ENCODE data around the gene CWF19L2. TPM values are rescaled to one million over a fixed set of nuclear protein-coding genes. Genes with fewer than 3 reads are reported as not detected.

The CWF19L2 gene
- total and polyA plus RNA-seq, 10 donors = 7.4 to 35.7 (median 25.7) TPM

DNA sequence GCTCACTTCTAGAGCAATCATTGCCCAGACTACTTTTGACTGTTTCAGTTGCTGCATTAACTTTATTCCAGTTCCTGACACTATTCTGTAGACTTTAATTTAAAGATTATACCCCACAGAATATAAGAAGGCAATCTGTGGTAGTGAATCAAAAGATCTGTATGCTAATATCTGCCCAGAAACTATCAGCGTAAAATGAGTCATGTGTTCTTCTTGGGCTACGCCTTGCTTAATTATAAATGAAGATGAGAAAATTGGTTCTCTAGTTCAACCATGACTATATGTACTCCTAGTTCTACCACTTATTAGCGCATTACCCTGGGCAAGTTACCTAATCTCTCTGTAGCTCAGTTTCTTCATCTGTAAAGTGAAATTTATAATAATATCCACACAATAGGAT lies 128.5 kb downstream of the CWF19L2 start:
- H3K36me3 ChIP-seq = peaks cover 3 to 98% (median 50%) of the 10 kb centered on the region in 6 donors
- TF ChIP-seq, protein P1, sequence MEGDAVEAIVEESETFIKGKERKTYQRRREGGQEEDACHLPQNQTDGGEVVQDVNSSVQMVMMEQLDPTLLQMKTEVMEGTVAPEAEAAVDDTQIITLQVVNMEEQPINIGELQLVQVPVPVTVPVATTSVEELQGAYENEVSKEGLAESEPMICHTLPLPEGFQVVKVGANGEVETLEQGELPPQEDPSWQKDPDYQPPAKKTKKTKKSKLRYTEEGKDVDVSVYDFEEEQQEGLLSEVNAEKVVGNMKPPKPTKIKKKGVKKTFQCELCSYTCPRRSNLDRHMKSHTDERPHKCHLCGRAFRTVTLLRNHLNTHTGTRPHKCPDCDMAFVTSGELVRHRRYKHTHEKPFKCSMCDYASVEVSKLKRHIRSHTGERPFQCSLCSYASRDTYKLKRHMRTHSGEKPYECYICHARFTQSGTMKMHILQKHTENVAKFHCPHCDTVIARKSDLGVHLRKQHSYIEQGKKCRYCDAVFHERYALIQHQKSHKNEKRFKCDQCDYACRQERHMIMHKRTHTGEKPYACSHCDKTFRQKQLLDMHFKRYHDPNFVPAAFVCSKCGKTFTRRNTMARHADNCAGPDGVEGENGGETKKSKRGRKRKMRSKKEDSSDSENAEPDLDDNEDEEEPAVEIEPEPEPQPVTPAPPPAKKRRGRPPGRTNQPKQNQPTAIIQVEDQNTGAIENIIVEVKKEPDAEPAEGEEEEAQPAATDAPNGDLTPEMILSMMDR (IDR thresholded peaks at IDR 0.05 in 8 of 11, conservative IDR thresholded peaks at IDR 0.05 in 3 of 11) = no peak
- TF ChIP-seq POLR2A (IDR thresholded peaks at IDR 0.05) (no peak), POLR2AphosphoS5 (IDR thresholded peaks at IDR 0.05) (no peak)
- H3K4me3 ChIP-seq = no peak overlapping the region
- DNase-seq = no peak
- WGBS, 5 donors = 95 to 100% (median 99%) methylated on average over 3 of the region's 3 CpGs
- H3K4me1 ChIP-seq = no peaks in the 10 kb centered on the region
- H3K9me3 ChIP-seq = no peaks in the 10 kb centered on the region
- no peaks in the 10 kb centered on the region for H3K27me3 ChIP-seq (replicated peaks in 1 of 7)
- H3K27ac ChIP-seq = no peak overlapping the region
- intact Hi-C loops (cut with DNase I; ENCODE audit: low total_unique reads) = no loop called here

DNA sequence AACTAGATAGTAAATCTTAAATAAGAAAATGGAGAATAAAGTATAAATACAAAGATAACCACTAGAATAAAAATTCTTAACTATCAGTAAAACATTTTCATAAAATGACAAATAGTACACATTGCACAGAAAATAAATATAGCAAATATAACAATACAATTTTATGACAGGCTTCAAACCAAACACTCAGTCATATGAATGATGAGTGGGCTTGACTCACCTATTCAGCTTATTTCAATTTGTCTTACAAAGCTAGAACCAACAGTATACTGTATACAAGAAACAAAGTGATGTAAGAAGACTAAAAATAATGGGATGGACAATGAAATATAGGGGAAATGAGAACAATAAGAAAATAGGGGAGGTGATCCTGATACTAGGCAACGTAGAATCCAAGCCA lies 141.2 kb downstream of the CWF19L2 start:
- TF ChIP-seq POLR2A (IDR thresholded peaks at IDR 0.05) (no peak), POLR2AphosphoS5 (IDR thresholded peaks at IDR 0.05) (no peak)
- TF ChIP-seq, protein P1 (IDR thresholded peaks at IDR 0.05 in 8 of 11, conservative IDR thresholded peaks at IDR 0.05 in 3 of 11) = no peak
- H3K27me3 ChIP-seq (replicated peaks in 1 of 7) = no peaks in the 10 kb centered on the region
- no peak overlapping the region for H3K4me3 ChIP-seq
- no peak overlapping the region for H3K27ac ChIP-seq
- DNase-seq = no peak
- intact Hi-C loops (cut with DNase I; ENCODE audit: low total_unique reads) = no loop called here
- peaks cover 0 to 25% (median 21%) of the 10 kb centered on the region in 8 donors for H3K9me3 ChIP-seq
- WGBS, 5 donors = 39 to 89% (median 69%) methylated on average over 1 of the region's 1 CpG
- peaks cover 0 to 46% (median 9%) of the 10 kb centered on the region in 6 donors for H3K36me3 ChIP-seq
- H3K4me1 ChIP-seq = no peaks in the 10 kb centered on the region

DNA sequence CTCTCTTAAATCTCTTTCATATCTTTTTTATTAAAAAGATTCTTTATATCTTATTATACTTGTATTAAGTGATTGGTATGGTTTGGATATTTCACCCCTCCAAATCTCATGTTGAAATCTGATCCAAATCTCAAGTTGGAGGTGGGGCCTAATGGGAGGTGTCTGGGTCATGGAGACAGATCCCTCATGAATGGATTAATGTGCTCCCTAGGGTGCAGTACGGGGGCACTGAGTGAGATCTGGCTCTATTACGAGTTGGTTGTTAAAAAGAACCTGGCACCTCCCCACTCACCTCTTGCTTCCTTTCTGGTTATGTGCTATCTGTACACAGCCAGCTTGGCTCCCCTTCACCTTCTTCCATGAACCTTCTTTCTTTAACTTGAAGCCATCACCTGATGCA lies 149.6 kb downstream of the CWF19L2 start:
- intact Hi-C loops (cut with DNase I; ENCODE audit: low total_unique reads) = no loop called here
- TF ChIP-seq POLR2A (IDR thresholded peaks at IDR 0.05) = no peak
- TF ChIP-seq, protein P1 (IDR thresholded peaks at IDR 0.05 in 8 of 11, conservative IDR thresholded peaks at IDR 0.05 in 3 of 11) = no peak
- Histone ChIP-seq H3K4me3 (no peak overlapping the region), H3K36me3 (peaks cover 0 to 89% (median 20%) of the 10 kb centered on the region in 6 donors), H3K27ac (no peak overlapping the region), H3K9me3 (no peaks in the 10 kb centered on the region), H3K4me1 (no peaks in the 10 kb centered on the region), H3K27me3 (replicated peaks in 1 of 7) (no peaks in the 10 kb centered on the region)
- 62 to 97% (median 87%) methylated on average over 2 of the region's 2 CpGs for WGBS, 5 donors
- no peak for DNase-seq

DNA sequence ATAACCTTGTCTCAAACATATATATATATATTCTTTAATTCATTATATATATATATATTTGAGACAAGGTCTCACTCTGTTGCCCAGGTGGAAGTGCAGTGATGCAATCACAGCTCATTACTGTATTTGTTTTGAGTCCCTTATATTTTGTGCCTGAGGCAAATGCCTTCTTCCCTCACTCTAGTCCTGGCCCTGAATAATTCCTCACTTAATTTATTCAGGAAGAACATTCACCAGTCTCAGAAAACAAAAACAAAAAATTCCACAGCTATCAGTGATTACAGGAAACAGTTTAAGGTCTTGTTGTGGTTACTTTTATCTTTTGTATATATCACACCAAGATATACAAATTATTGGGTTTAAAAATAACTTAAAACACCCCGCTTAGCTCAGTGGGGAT lies 155.7 kb downstream of the CWF19L2 start:
- 66 to 86% (median 82%) methylated on average over 1 of the region's 1 CpG for WGBS, 5 donors
- intact Hi-C loops (cut with DNase I; ENCODE audit: low total_unique reads) = no loop called here

More for the DNA sequence above, 155.7 kb downstream of the CWF19L2 start:
- Histone ChIP-seq H3K4me1 (no peaks in the 10 kb centered on the region), H3K36me3 (peaks cover 0 to 65% (median 17%) of the 10 kb centered on the region in 6 donors), H3K9me3 (peaks cover 0 to 32% (median 20%) of the 10 kb centered on the region in 8 donors), H3K4me3 (no peak overlapping the region), H3K27ac (no peak overlapping the region), H3K27me3 (replicated peaks in 1 of 7) (no peaks in the 10 kb centered on the region)
- no peak for TF ChIP-seq POLR2A (IDR thresholded peaks at IDR 0.05)
- TF ChIP-seq POLR2AphosphoS5 (IDR thresholded peaks at IDR 0.05) = no peak
- TF ChIP-seq, protein P1 (IDR thresholded peaks at IDR 0.05 in 8 of 11, conservative IDR thresholded peaks at IDR 0.05 in 3 of 11) = no peak
- DNase-seq = no peak

Data from spleen (tissue), 11 donors.